ENCODE data around the gene CIC.

Gene CIC

DNA sequence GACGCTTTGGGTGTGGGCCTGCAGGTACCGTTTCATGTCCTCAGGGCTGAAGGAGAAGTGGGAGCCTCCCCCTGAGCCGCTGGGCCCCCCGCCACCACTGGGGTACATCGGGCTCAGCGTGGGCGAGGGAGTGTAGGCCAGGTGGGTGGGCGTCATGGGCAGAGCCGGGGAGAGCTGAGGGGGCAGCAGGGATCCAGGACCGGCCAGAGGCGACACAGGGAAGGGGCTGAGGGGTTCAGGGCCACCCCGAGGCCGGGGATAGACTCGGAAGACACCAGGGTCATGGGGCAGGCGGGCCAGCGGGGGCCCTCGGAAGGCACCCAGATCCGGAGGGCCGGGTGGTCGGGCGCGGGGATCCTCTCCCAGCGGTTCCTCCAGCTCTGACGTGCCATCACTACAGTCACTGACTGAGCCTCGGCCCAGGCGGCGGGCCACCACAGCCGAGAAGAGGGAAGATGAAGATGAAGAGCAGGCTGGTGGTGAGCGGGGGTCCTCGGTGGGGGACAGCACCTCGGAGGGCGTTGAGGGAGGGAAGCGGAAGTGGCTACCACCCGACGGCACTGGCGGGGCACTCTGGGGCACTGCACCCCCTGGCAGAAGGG, 19.8 kb upstream of the CIC start:
- H3K27ac ChIP-seq = no peak overlapping the region
- no peaks in the 10 kb centered on the region for H3K27me3 ChIP-seq
- H3K4me3 ChIP-seq (ENCODE audit: low read depth in 1 of 2, low read length in 1 of 2) = no peak overlapping the region
- H3K4me1 ChIP-seq (ENCODE audit: control insufficient read depth in 1 of 2, insufficient read depth in 1 of 2, low read depth in 1 of 2, low read length in 1 of 2) = peaks cover 31 to 41% of the 10 kb centered on the region in 2 experiments
- peaks cover 22% of the 10 kb centered on the region for H3K36me3 ChIP-seq
- TF ChIP-seq, protein P1, sequence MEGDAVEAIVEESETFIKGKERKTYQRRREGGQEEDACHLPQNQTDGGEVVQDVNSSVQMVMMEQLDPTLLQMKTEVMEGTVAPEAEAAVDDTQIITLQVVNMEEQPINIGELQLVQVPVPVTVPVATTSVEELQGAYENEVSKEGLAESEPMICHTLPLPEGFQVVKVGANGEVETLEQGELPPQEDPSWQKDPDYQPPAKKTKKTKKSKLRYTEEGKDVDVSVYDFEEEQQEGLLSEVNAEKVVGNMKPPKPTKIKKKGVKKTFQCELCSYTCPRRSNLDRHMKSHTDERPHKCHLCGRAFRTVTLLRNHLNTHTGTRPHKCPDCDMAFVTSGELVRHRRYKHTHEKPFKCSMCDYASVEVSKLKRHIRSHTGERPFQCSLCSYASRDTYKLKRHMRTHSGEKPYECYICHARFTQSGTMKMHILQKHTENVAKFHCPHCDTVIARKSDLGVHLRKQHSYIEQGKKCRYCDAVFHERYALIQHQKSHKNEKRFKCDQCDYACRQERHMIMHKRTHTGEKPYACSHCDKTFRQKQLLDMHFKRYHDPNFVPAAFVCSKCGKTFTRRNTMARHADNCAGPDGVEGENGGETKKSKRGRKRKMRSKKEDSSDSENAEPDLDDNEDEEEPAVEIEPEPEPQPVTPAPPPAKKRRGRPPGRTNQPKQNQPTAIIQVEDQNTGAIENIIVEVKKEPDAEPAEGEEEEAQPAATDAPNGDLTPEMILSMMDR (IDR thresholded peaks at IDR 0.05) = no peak
- no peaks in the 10 kb centered on the region for H3K9me3 ChIP-seq

DNA sequence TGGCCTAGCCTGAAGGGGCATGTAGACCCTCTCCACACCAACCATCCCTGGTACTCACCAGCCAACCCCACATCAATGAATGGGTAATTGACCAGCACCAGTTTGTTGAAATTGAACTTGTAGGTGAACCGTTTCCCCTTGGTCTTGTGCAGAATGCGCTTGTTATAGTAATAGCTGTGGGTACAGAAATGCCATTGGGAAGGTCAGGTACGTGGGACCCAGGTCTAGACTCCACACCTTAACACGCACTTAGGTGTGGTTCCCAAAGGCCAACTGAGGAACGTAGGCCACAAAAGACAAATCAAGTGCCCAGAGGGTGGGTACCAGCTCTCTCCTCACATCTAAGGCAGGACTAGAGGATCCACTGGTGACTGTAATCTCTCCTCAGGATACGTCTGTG, 19.3 kb upstream of the CIC start:
- no peak overlapping the region for H3K4me3 ChIP-seq (ENCODE audit: low read depth in 1 of 2, low read length in 1 of 2)
- H3K9me3 ChIP-seq = no peaks in the 10 kb centered on the region
- H3K27ac ChIP-seq = peak overlapping the region; percentile 7
- H3K4me1 ChIP-seq (ENCODE audit: control insufficient read depth in 1 of 2, insufficient read depth in 1 of 2, low read depth in 1 of 2, low read length in 1 of 2) = peaks cover 28 to 36% of the 10 kb centered on the region in 2 experiments
- no peaks in the 10 kb centered on the region for H3K27me3 ChIP-seq
- peaks cover 22% of the 10 kb centered on the region for H3K36me3 ChIP-seq
- TF ChIP-seq, protein P1 (IDR thresholded peaks at IDR 0.05) = no peak

DNA sequence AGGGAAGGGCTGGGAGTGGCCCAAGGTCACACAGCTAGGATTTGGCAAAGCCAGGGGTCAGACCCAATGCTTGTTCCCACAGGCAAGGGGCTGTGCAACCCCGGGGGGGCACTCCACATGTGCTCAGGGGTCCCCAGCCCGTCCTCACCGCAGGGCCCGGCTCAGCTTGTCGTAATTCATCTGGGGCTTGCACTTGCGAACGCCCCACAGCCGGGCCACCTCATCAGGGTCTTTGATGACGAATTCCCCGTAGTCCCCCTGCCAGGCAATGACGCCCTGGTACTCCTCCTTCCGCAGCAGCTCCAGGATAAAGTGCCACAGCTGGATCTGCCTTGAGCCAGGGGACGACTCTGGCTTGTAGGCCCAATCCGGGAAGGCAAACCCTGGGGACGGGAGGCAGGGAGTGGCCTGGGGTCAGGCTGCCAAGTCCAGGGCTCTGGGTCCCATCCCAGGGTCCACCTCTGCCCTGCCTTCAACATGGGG, 18.8 kb upstream of the CIC start:
- Histone ChIP-seq H3K4me1 (ENCODE audit: control insufficient read depth in 1 of 2, insufficient read depth in 1 of 2, low read depth in 1 of 2, low read length in 1 of 2) (peaks cover 24 to 34% of the 10 kb centered on the region in 2 experiments), H3K27me3 (peaks cover 4% of the 10 kb centered on the region), H3K9me3 (no peaks in the 10 kb centered on the region), H3K4me3 (ENCODE audit: low read depth in 1 of 2, low read length in 1 of 2) (no peak overlapping the region), H3K27ac (peak overlapping the region; percentile 7), H3K36me3 (peaks cover 22% of the 10 kb centered on the region)
- TF ChIP-seq, protein P1 (IDR thresholded peaks at IDR 0.05) = no peak

DNA sequence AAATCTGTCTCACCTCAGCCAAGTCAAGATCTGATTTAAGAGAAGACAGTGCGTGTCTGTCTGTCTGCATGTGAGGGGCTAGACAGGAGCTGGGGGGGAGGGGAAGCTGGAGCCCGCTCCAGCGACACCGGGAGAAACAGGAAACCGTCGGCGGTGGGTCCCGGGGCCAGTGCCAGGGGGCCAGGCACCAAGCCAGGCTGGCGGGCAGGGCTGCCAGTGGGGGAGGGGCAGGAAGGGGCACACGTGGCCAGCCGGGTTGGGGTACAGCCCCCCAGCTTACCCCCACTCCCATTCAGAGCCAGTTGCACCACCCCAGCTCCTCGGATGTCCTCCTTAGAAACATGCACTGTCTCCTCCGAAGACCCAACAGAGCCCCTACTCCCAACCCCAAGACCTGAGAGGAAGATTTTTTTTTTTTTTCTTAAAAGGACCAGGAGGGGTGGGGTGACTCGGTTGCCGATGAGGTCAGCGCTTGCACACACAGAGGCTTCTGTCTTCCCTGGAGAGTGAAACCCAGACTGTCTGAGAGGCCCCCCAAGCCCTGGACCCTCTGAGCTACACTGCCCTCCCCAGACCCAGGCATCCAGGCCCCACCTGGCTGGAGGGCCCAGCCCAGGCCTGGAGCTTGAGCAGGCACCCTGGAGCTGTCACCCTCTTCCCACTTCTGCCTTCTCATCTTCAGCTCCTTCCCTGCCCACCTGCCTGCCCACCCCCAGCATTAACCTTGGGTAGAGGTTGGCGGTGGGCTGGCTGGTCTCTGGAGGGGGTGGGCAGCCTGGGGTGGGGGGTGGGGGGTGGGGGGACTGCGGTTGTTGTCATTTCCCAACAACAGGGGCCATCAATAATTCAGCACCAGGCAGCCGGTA, 18.2 kb upstream of the CIC start:
- Histone ChIP-seq H3K27ac (peak overlapping the region; percentile 29), H3K9me3 (no peaks in the 10 kb centered on the region), H3K4me3 (ENCODE audit: low read depth in 1 of 2, low read length in 1 of 2) (no peak overlapping the region), H3K36me3 (peaks cover 22% of the 10 kb centered on the region), H3K4me1 (ENCODE audit: control insufficient read depth in 1 of 2, insufficient read depth in 1 of 2, low read depth in 1 of 2, low read length in 1 of 2) (peaks cover 31 to 40% of the 10 kb centered on the region in 2 experiments), H3K27me3 (peaks cover 11% of the 10 kb centered on the region)
- TF ChIP-seq, protein P1 (IDR thresholded peaks at IDR 0.05) = no peak

DNA sequence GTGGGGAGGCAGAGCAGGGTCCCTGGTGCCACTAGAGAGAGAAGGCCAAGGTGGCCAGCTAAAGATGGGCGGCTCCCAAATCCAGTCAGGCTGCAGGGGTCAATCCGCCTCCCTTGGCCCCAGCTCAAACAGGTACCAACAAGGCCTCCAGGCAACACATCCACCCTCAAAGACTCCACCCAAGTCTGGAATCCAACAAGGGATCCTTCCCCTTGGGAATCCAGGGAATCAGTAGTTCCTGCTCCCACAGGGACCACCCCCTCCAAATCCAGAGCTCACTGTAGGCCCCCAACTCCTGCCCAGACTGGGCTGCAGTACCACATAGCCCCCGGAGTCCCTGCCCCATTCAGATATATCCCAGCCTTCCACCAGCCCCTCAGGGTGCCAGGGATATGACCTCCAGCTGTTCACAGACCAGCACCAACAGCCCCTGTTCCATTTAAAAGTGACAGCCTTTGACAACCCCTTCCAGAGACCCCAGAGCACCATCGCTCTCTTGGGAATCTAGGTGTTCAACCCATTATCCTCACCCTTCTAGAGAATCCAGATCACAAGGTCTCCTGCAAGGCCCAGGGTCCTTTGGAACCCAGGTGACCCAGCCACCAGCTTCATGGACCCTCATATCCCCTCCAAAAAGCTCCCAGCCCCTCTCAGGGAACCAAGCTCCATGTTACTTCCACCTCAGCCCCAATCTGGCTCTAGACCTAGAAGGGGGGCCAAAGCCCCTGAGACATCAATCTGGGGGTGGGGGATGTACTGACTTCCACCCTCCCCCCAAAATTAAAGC, 17.3 kb upstream of the CIC start:
- TF ChIP-seq, protein P1 (IDR thresholded peaks at IDR 0.05) = no peak

More for the DNA sequence above, 17.3 kb upstream of the CIC start:
- peak overlapping the region in 1 of 2 experiments; percentile 13 for H3K4me3 ChIP-seq (ENCODE audit: low read depth in 1 of 2, low read length in 1 of 2)
- H3K27ac ChIP-seq = peak overlapping the region; percentile 95
- H3K4me1 ChIP-seq (ENCODE audit: control insufficient read depth in 1 of 2, insufficient read depth in 1 of 2, low read depth in 1 of 2, low read length in 1 of 2) = peaks cover 31 to 41% of the 10 kb centered on the region in 2 experiments
- H3K36me3 ChIP-seq = peaks cover 22% of the 10 kb centered on the region
- peaks cover 20% of the 10 kb centered on the region for H3K27me3 ChIP-seq
- H3K9me3 ChIP-seq = no peaks in the 10 kb centered on the region

All from neutrophil (primary cell).